Esophagus squamous epithelium (tissue), 4 donors: Measurements from ENCODE around the gene MTA1.

Experiments used
- CTCF ChIP-seq, 6 experiments: fragments of 450-650 bp in 4 of 6; fragments of 200-600 bp in 2 of 6; sonication (generic) in 2 of 6; IDR thresholded peaks; one replicate each; pipeline ENCODE4 v1.5.1; 2016 to 2019; ENCODE audit warnings: antibody characterized with exemption in 6 of 6, mild to moderate bottlenecking in 4 of 6, moderate library complexity in 4 of 6
- POLR2A ChIP-seq, 4 donors: fragments of 450-650 bp; IDR thresholded peaks; one replicate each; pipeline ENCODE4 v1.6.1; 2017; ENCODE audit warnings: antibody characterized with exemption in 4 of 4, mild to moderate bottlenecking in 4 of 4, moderate library complexity in 3 of 4

GRCh38 chr14:105475269-105476096 is 55.9 kb downstream of the MTA1 start:
- TF ChIP-seq CTCF (IDR thresholded peaks at IDR 0.05) = no peak
- TF ChIP-seq POLR2A (IDR thresholded peaks at IDR 0.05) = no peak
